ENCODE data around the gene ADAMTS10. TPM values are rescaled to one million over a fixed set of nuclear protein-coding genes. Genes with fewer than 3 reads are reported as not detected.
"Not testable (repeated sequence)": the region's sequence is repeated elsewhere in the genome, so short reads cannot be mapped to it uniquely, and the experiment has no call there.

Gene ADAMTS10
- total RNA-seq, 6 experiments from 2014 or later: 5.0 to 12.2 (median 9.3) TPM

GRCh38 chr19:8638078-8638619 is 27.6 kb upstream of the ADAMTS10 start:
- H3K27ac ChIP-seq: peak overlapping the region; percentile 22 to 85 (median 84)
- intact Hi-C loops (cut with DNase I): no loop called here
- H3K9me3 ChIP-seq: no peaks in the 10 kb centered on the region
- ATAC-seq (peak; percentile 39 to 61 (median 46)), DNase-seq (peak; percentile 73 to 81 (median 79))
- TF ChIP-seq POLR2A (IDR thresholded peaks at IDR 0.05): no peak
- TF ChIP-seq, protein P1, sequence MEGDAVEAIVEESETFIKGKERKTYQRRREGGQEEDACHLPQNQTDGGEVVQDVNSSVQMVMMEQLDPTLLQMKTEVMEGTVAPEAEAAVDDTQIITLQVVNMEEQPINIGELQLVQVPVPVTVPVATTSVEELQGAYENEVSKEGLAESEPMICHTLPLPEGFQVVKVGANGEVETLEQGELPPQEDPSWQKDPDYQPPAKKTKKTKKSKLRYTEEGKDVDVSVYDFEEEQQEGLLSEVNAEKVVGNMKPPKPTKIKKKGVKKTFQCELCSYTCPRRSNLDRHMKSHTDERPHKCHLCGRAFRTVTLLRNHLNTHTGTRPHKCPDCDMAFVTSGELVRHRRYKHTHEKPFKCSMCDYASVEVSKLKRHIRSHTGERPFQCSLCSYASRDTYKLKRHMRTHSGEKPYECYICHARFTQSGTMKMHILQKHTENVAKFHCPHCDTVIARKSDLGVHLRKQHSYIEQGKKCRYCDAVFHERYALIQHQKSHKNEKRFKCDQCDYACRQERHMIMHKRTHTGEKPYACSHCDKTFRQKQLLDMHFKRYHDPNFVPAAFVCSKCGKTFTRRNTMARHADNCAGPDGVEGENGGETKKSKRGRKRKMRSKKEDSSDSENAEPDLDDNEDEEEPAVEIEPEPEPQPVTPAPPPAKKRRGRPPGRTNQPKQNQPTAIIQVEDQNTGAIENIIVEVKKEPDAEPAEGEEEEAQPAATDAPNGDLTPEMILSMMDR (IDR thresholded peaks at IDR 0.05): no peak
- peak overlapping the region in 1 of 3 donors; percentile 16 for H3K4me3 ChIP-seq
- WGBS (ENCODE audit: insufficient coverage, low coverage, low lambda C conversion rate, missing lambda C conversion rate): 17% methylated on average over 21 of the region's 21 CpGs
- H3K27me3 ChIP-seq: no peaks in the 10 kb centered on the region
- H3K4me1 ChIP-seq: peaks cover 0 to 49% (median 22%) of the 10 kb centered on the region in 4 donors
- H3K36me3 ChIP-seq: no peaks in the 10 kb centered on the region

DNA sequence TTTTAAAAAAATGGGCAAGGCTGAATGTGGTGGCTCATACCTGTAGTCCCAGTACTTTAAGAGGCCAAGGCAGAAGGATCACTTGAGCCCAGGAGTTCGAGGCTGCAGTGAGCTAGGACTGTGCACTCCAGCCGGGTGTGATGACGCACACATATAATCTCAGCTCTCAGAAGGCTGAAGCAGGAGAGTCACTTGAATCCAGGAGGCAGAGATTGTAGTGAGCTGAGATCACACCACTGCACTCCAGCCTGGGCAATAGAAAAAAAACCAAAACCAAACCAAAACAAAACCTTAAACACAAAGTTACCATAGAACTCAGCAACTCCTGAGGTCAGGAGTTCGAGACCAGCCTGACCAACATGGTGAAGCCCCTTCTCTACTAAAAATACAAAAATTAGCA is 26.6 kb upstream of the ADAMTS10 start:
- DNase-seq; H3K9me3 ChIP-seq; ATAC-seq; intact Hi-C loops (cut with DNase I); H3K36me3 ChIP-seq; H3K27me3 ChIP-seq; H3K4me3 ChIP-seq: not testable (repeated sequence)
- Histone ChIP-seq H3K27ac (peak overlapping the region in 1 of 3 donors; percentile 8), H3K4me1 (peaks cover 0 to 49% (median 22%) of the 10 kb centered on the region in 4 donors)
- WGBS (ENCODE audit: insufficient coverage, low coverage, low lambda C conversion rate, missing lambda C conversion rate): 83% methylated on average over 3 of the region's 4 CpGs

DNA sequence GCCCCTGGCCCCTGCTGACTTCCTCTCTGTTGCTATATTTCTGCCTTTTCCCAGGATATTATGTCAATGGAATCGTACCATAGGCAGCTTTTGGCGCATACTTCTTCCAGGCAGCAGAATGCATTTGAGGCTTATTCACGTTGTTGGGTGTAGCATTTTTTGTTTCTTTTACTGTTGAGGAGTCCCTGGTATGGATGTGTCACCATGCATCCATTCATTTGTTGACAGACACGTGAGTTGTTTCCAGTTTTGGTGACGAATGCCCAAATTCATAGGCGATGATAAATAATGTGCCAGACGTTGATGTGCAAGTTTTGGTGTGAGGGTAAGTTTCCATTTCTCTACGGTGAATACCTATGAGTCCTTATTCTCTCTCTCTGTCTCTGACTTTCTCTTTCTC is 24.9 kb upstream of the ADAMTS10 start:
- intact Hi-C loops (cut with DNase I): no loop called here
- TF ChIP-seq, protein P1 (IDR thresholded peaks at IDR 0.05): no peak
- TF ChIP-seq POLR2A (IDR thresholded peaks at IDR 0.05): no peak

DNA sequence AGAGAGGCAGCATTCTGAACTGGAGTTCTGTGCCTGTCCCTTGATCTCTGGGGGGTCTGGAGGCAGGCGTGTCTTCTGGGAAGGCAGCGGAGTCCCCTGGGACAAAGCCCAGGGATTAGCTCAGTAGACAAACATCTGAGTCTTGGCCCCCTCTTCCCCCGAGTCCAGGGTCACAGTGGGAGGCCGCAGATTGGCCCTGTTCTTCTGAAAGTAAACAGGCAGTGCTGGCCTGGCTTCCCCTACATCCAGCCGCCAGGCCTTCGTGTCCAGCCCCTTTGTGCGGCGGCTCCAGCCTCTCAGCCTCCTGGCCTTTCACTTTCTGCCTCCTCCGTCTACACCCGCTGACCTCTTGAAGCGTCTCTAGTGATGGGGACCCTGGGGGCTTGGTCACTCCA is 20.9 kb upstream of the ADAMTS10 start:
- 7% methylated on average over 3 of the region's 11 CpGs for WGBS (ENCODE audit: insufficient coverage, low coverage, low lambda C conversion rate, missing lambda C conversion rate)
- no peaks in the 10 kb centered on the region for H3K9me3 ChIP-seq
- no peaks in the 10 kb centered on the region for H3K36me3 ChIP-seq
- DNase-seq (peak; percentile 79 to 89 (median 81)), ATAC-seq (peak; percentile 94 to 97 (median 96))
- no peaks in the 10 kb centered on the region for H3K27me3 ChIP-seq
- intact Hi-C loops (cut with DNase I): no loop called here
- peak overlapping the region; percentile 70 to 76 (median 70) for H3K27ac ChIP-seq
- H3K4me1 ChIP-seq: peaks cover 0 to 14% (median 3%) of the 10 kb centered on the region in 4 donors
- TF ChIP-seq, protein P1 (IDR thresholded peaks at IDR 0.05): no peak
- no peak for TF ChIP-seq POLR2A (IDR thresholded peaks at IDR 0.05)
- no peak overlapping the region for H3K4me3 ChIP-seq

More for the DNA sequence above, 24.9 kb upstream of the ADAMTS10 start:
- Histone ChIP-seq H3K36me3 (no peaks in the 10 kb centered on the region), H3K4me3 (no peak overlapping the region), H3K27ac (no peak overlapping the region), H3K4me1 (peaks cover 0 to 46% (median 17%) of the 10 kb centered on the region in 4 donors), H3K9me3 (no peaks in the 10 kb centered on the region), H3K27me3 (no peaks in the 10 kb centered on the region)
- ATAC-seq (no peak), DNase-seq (no peak)
- 90% methylated on average over 8 of the region's 8 CpGs for WGBS (ENCODE audit: insufficient coverage, low coverage, low lambda C conversion rate, missing lambda C conversion rate)

GRCh38 chr19:8630796-8631424 is 20.4 kb upstream of the ADAMTS10 start:
- TF ChIP-seq POLR2A (IDR thresholded peaks at IDR 0.05): no peak
- TF ChIP-seq, protein P1 (IDR thresholded peaks at IDR 0.05): no peak
- DNase-seq (no peak), ATAC-seq (no peak)
- Histone ChIP-seq H3K4me3 (no peak overlapping the region), H3K27me3 (no peaks in the 10 kb centered on the region), H3K27ac (peak overlapping the region; percentile 70 to 76 (median 70)), H3K4me1 (peaks cover 0 to 14% (median 3%) of the 10 kb centered on the region in 4 donors), H3K9me3 (no peaks in the 10 kb centered on the region), H3K36me3 (no peaks in the 10 kb centered on the region)
- intact Hi-C loops (cut with DNase I): no loop called here
- 25% methylated on average over 4 of the region's 6 CpGs for WGBS (ENCODE audit: insufficient coverage, low coverage, low lambda C conversion rate, missing lambda C conversion rate)

All from right lobe of liver (tissue), 6 donors.